Caki2 (cell line): ENCODE data around the gene BCR. TPM values are rescaled to one million over a fixed set of nuclear protein-coding genes. Genes with fewer than 3 reads are reported as not detected.
A peak's percentile ranks its signal among the peaks of the same experiment; 100 is the strongest.

Experiments used
- DNase-seq: peaks from one replicate; pipeline ENCODE4 v3.0.0-alpha.2; 2015; ENCODE audit warnings: low read depth
- in situ Hi-C: cut with HindIII; loops from 2 replicates; pipeline ENCODE4 v1.10.0; 2016; ENCODE audit warnings: low sequenced_read_pairs, low pct_unique_long_range_greater_than_20kb, mixed read lengths
- total RNA-seq: library from RNA; depleted of rRNA; stranded (reverse); fragments of >200 nt; shearing (Covaris generic); gene quantifications from 2 replicates; pipeline ENCODE4 v1.2.3, GENCODE V29; 2014; ENCODE audit warnings: low replicate concordance

BCR gene
- total RNA-seq, 1 experiment from 2014 or later, result 41.9 TPM

- in situ Hi-C loops, result no loop called here
- no peak for DNase-seq
Observed at GRCh38 chr22:23283591-23284503, 103.5 kb downstream of the BCR start.

- in situ Hi-C loops, result no loop called here
Observed at GRCh38 chr22:23284504-23285033, 104.3 kb downstream of the BCR start.

GRCh38 chr22:23285236-23285635 lies 104.9 kb downstream of the BCR start:
- in situ Hi-C loops, result no loop called here
- DNase-seq, result no peak

More at GRCh38 chr22:23284504-23285033, 104.3 kb downstream of the BCR start:
- no peak for DNase-seq

- in situ Hi-C loops, result no loop called here
- DNase-seq, result no peak
Observed at GRCh38 chr22:23285734-23286133, 105.4 kb downstream of the BCR start.

GRCh38 chr22:23286296-23286695 lies 106.0 kb downstream of the BCR start:
- in situ Hi-C loops, result no loop called here
- no peak for DNase-seq

GRCh38 chr22:23287136-23288095 lies 107.1 kb downstream of the BCR start:
- no peak for DNase-seq
- in situ Hi-C loops, result no loop called here

GRCh38 chr22:23288301-23289129 lies 108.2 kb downstream of the BCR start:
- in situ Hi-C loops, result no loop called here
- no peak for DNase-seq

- DNase-seq, result no peak
- in situ Hi-C loops, result no loop called here
Observed at GRCh38 chr22:23289130-23289503, 108.8 kb downstream of the BCR start.

GRCh38 chr22:23289851-23290724 lies 109.8 kb downstream of the BCR start:
- in situ Hi-C loops, result no loop called here
- peak; percentile 32 for DNase-seq

GRCh38 chr22:23291806-23292452 lies 111.6 kb downstream of the BCR start:
- DNase-seq, result no peak
- in situ Hi-C loops, result no loop called here

- DNase-seq, result no peak
- in situ Hi-C loops, result no loop called here
Observed at GRCh38 chr22:23292453-23293350, 112.4 kb downstream of the BCR start.

GRCh38 chr22:23293720-23294119 lies 113.4 kb downstream of the BCR start:
- in situ Hi-C loops, result no loop called here
- no peak for DNase-seq

GRCh38 chr22:23294221-23294620 lies 113.9 kb downstream of the BCR start:
- DNase-seq, result no peak
- in situ Hi-C loops, result no loop called here

- DNase-seq, result no peak
- in situ Hi-C loops, result no loop called here
Observed at GRCh38 chr22:23300476-23300875, 120.2 kb downstream of the BCR start.

GRCh38 chr22:23301591-23301990 lies 121.3 kb downstream of the BCR start:
- DNase-seq, result no peak
- in situ Hi-C loops, result no loop called here
